HepG2 (cell line): ENCODE results near the gene TBC1D24.

Experiments
- HDAC2 ChIP-seq: sonication (generic); formaldehyde crosslinking; IDR thresholded peaks from 2 replicates; pipeline ENCODE4 v1.4.0; 2020; ENCODE audit warnings: missing genetic modification reagents
- JUND ChIP-seq: sonication (generic); formaldehyde crosslinking; IDR thresholded peaks from 2 replicates; pipeline ENCODE4 v1.8.0; 2022; ENCODE audit warnings: mild to moderate bottlenecking, missing genetic modification reagents
- REST ChIP-seq, 2 experiments: IDR thresholded peaks; 2 replicates each; pipeline ENCODE4 v1.6.1; 2011 to 2012; ENCODE audit warnings: low read length in 2 of 2, borderline replicate concordance in 1 of 2, low read depth in 1 of 2, mild to moderate bottlenecking in 1 of 2, moderate library complexity in 1 of 2
- ZFY ChIP-seq: sonication (generic); formaldehyde crosslinking; IDR thresholded peaks from 2 replicates; pipeline ENCODE4 v1.4.0; 2020; ENCODE audit warnings: missing genetic modification reagents
- ZNF10 ChIP-seq: sonication (generic); formaldehyde crosslinking; IDR thresholded peaks from 2 replicates; pipeline ENCODE4 v1.4.0; 2020; ENCODE audit warnings: mild to moderate bottlenecking, low read depth, missing genetic modification reagents, borderline replicate concordance
- TF ChIP-seq, protein P1 (sequence below): sonication (generic); formaldehyde crosslinking; IDR thresholded peaks from 2 replicates; pipeline ENCODE4 v1.8.0; 2023; ENCODE audit warnings: mild to moderate bottlenecking, missing genetic modification reagents
- TF ChIP-seq, protein P2 (sequence below): IDR thresholded peaks from 2 replicates; pipeline ENCODE4 v1.6.1; 2012; ENCODE audit warnings: low read length, improper control_type of control experiment

DNA sequence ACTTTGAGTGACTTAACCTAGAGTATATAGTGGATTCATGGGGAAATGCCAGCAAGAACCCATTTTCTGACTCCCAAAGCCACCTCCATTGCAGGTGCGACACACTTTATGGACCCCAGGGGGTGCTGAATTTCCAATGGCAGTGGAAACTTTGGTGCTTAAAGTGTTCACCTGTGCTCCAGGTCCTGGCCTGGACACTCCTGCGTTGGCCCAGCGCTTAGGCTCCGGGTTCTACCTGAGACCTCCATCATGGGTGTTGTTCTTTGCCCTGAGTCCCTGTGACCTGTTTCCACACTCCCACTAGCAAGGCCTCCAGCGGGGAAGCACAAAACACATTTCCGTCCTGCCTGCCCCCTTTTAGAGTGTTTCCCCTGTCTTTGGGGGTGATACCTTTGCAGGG lies 42.6 kb upstream of the TBC1D24 start:
- TF ChIP-seq ZFY (CRISPR knock-in tag) (no peak), ZNF10 (no peak), JUND (no peak), HDAC2 (CRISPR knock-in tag) (no peak), REST (IDR thresholded peaks at IDR 0.05; ENCODE audit: borderline replicate concordance in 1 of 2, low read depth in 1 of 2, low read length in 2 of 2) (no peak)
- TF ChIP-seq, protein P1, sequence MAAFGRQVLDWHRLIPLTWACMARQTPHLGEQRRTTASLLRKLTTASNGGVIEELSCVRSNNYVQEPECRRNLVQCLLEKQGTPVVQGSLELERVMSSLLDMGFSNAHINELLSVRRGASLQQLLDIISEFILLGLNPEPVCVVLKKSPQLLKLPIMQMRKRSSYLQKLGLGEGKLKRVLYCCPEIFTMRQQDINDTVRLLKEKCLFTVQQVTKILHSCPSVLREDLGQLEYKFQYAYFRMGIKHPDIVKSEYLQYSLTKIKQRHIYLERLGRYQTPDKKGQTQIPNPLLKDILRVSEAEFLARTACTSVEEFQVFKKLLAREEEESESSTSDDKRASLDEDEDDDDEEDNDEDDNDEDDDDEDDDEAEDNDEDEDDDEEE (CRISPR knock-in tag) = no peak
- TF ChIP-seq, protein P2, sequence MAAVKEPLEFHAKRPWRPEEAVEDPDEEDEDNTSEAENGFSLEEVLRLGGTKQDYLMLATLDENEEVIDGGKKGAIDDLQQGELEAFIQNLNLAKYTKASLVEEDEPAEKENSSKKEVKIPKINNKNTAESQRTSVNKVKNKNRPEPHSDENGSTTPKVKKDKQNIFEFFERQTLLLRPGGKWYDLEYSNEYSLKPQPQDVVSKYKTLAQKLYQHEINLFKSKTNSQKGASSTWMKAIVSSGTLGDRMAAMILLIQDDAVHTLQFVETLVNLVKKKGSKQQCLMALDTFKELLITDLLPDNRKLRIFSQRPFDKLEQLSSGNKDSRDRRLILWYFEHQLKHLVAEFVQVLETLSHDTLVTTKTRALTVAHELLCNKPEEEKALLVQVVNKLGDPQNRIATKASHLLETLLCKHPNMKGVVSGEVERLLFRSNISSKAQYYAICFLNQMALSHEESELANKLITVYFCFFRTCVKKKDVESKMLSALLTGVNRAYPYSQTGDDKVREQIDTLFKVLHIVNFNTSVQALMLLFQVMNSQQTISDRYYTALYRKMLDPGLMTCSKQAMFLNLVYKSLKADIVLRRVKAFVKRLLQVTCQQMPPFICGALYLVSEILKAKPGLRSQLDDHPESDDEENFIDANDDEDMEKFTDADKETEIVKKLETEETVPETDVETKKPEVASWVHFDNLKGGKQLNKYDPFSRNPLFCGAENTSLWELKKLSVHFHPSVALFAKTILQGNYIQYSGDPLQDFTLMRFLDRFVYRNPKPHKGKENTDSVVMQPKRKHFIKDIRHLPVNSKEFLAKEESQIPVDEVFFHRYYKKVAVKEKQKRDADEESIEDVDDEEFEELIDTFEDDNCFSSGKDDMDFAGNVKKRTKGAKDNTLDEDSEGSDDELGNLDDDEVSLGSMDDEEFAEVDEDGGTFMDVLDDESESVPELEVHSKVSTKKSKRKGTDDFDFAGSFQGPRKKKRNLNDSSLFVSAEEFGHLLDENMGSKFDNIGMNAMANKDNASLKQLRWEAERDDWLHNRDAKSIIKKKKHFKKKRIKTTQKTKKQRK = no peak
